ENCODE measurements around the gene GNG4. TPM values are rescaled to one million over a fixed set of nuclear protein-coding genes. Genes with fewer than 3 reads are reported as not detected.

GNG4 gene
- not detected for total RNA-seq

GRCh38 chr1:235649368-235650163 lies at the start of gene GNG4:
Gene GNG4 (minus strand): TSS chr1:235649784. CDS start chr1:235583838, 65,946 bp downstream.
- no peak for TF ChIP-seq CTCF (IDR thresholded peaks at IDR 0.05; ENCODE audit: low read depth)

GRCh38 chr1:235697508-235697907 lies 47.9 kb upstream of the GNG4 start:
- TF ChIP-seq CTCF (IDR thresholded peaks at IDR 0.05; ENCODE audit: low read depth), result no peak

- TF ChIP-seq CTCF (IDR thresholded peaks at IDR 0.05; ENCODE audit: low read depth), result no peak
These were observed 39.8 kb upstream of the GNG4 start for GRCh38 chr1:235689356-235689755.

- no peak for TF ChIP-seq CTCF (IDR thresholded peaks at IDR 0.05; ENCODE audit: low read depth)
These were observed 38.5 kb upstream of the GNG4 start for GRCh38 chr1:235688096-235688495.

GRCh38 chr1:235683653-235684052 lies 34.1 kb upstream of the GNG4 start:
- TF ChIP-seq CTCF (IDR thresholded peaks at IDR 0.05; ENCODE audit: low read depth), result no peak

- no peak for TF ChIP-seq CTCF (IDR thresholded peaks at IDR 0.05; ENCODE audit: low read depth)
These were observed 32.6 kb upstream of the GNG4 start for GRCh38 chr1:235682216-235682615.

- no peak for TF ChIP-seq CTCF (IDR thresholded peaks at IDR 0.05; ENCODE audit: low read depth)
These were observed 30.1 kb upstream of the GNG4 start for GRCh38 chr1:235679644-235680043.

Measured in subcutaneous adipose tissue (tissue), 4 donors.